ENCODE measurements around the gene OR6J1.
"Not testable (repeated sequence)": the region's sequence is repeated elsewhere in the genome, so short reads cannot be mapped to it uniquely, and the experiment has no call there.

- TF ChIP-seq POLR2A, CTCF, EP300 (IDR thresholded peaks at IDR 0.05): not testable (repeated sequence)
These were observed 42.0 kb upstream of the OR6J1 start for GRCh38 chr14:22686176-22686611.

Data from tibial nerve (tissue), 4 donors.